Measurements from ENCODE around the gene ENOPH1. TPM values are rescaled to one million over a fixed set of nuclear protein-coding genes. Genes with fewer than 3 reads are reported as not detected.

ENOPH1 gene
- total RNA-seq, 1 donor: 38.4 TPM

GRCh38 chr4:82439088-82439487 lies 8.7 kb downstream of the ENOPH1 start:
- no peak overlapping the region for H3K27ac ChIP-seq (ENCODE audit: low read depth, low read length)
- no peaks in the 10 kb centered on the region for H3K4me1 ChIP-seq (ENCODE audit: insufficient read depth, low read length)
- H3K27me3 ChIP-seq (ENCODE audit: insufficient read depth, low read length): no peaks in the 10 kb centered on the region
- no peak overlapping the region for H3K4me3 ChIP-seq (ENCODE audit: insufficient read depth, low read length)
- H4K20me1 ChIP-seq (ENCODE audit: insufficient read depth, low read length): peaks cover 15% of the 10 kb centered on the region
- DNase-seq (ENCODE audit: insufficient read length, low spot score, missing footprints): no peak
- H2AFZ ChIP-seq (ENCODE audit: low read length): no peak overlapping the region
- H3K4me2 ChIP-seq (ENCODE audit: insufficient read depth, low read length): no peak overlapping the region
- no peak for TF ChIP-seq CTCF (IDR thresholded peaks at IDR 0.05; ENCODE audit: extremely low read depth, low read depth, low read length)
- no peaks in the 10 kb centered on the region for H3K9me3 ChIP-seq (ENCODE audit: low read depth, low read length)
- H3K36me3 ChIP-seq (ENCODE audit: insufficient read depth, low read length): no peaks in the 10 kb centered on the region
- peaks cover 98% of the 10 kb centered on the region for H3K79me2 ChIP-seq (ENCODE audit: insufficient read depth, low read length)

- no peak overlapping the region for H3K27ac ChIP-seq (ENCODE audit: low read depth, low read length)
- H3K27me3 ChIP-seq (ENCODE audit: insufficient read depth, low read length): no peaks in the 10 kb centered on the region
- H3K4me3 ChIP-seq (ENCODE audit: insufficient read depth, low read length): no peak overlapping the region
- peaks cover 54% of the 10 kb centered on the region for H3K79me2 ChIP-seq (ENCODE audit: insufficient read depth, low read length)
- peak; percentile 58 for DNase-seq (ENCODE audit: insufficient read length, low spot score, missing footprints)
- H3K9me3 ChIP-seq (ENCODE audit: low read depth, low read length): no peaks in the 10 kb centered on the region
- H3K36me3 ChIP-seq (ENCODE audit: insufficient read depth, low read length): peaks cover 18% of the 10 kb centered on the region
- TF ChIP-seq CTCF (IDR thresholded peaks at IDR 0.05; ENCODE audit: extremely low read depth, low read depth, low read length): no peak
- H3K4me2 ChIP-seq (ENCODE audit: insufficient read depth, low read length): no peak overlapping the region
- H2AFZ ChIP-seq (ENCODE audit: low read length): no peak overlapping the region
- H4K20me1 ChIP-seq (ENCODE audit: insufficient read depth, low read length): no peaks in the 10 kb centered on the region
- no peaks in the 10 kb centered on the region for H3K4me1 ChIP-seq (ENCODE audit: insufficient read depth, low read length)
These were observed 17.5 kb downstream of the ENOPH1 start for GRCh38 chr4:82447886-82448285.

- no peaks in the 10 kb centered on the region for H3K27me3 ChIP-seq (ENCODE audit: insufficient read depth, low read length)
- H3K9me3 ChIP-seq (ENCODE audit: low read depth, low read length): no peaks in the 10 kb centered on the region
- DNase-seq (ENCODE audit: insufficient read length, low spot score, missing footprints): no peak
- H3K79me2 ChIP-seq (ENCODE audit: insufficient read depth, low read length): peaks cover 33% of the 10 kb centered on the region
- no peak overlapping the region for H2AFZ ChIP-seq (ENCODE audit: low read length)
- no peaks in the 10 kb centered on the region for H3K4me1 ChIP-seq (ENCODE audit: insufficient read depth, low read length)
- peaks cover 27% of the 10 kb centered on the region for H3K36me3 ChIP-seq (ENCODE audit: insufficient read depth, low read length)
- H3K4me2 ChIP-seq (ENCODE audit: insufficient read depth, low read length): no peak overlapping the region
- no peak overlapping the region for H3K4me3 ChIP-seq (ENCODE audit: insufficient read depth, low read length)
- H4K20me1 ChIP-seq (ENCODE audit: insufficient read depth, low read length): no peaks in the 10 kb centered on the region
- no peak for TF ChIP-seq CTCF (IDR thresholded peaks at IDR 0.05; ENCODE audit: extremely low read depth, low read depth, low read length)
- no peak overlapping the region for H3K27ac ChIP-seq (ENCODE audit: low read depth, low read length)
These were observed 20.8 kb downstream of the ENOPH1 start for GRCh38 chr4:82450966-82451755.

GRCh38 chr4:82452026-82452425 lies 21.6 kb downstream of the ENOPH1 start:
- Histone ChIP-seq H2AFZ (ENCODE audit: low read length) (no peak overlapping the region), H3K9me3 (ENCODE audit: low read depth, low read length) (no peaks in the 10 kb centered on the region), H4K20me1 (ENCODE audit: insufficient read depth, low read length) (no peaks in the 10 kb centered on the region), H3K4me2 (ENCODE audit: insufficient read depth, low read length) (no peak overlapping the region), H3K27me3 (ENCODE audit: insufficient read depth, low read length) (no peaks in the 10 kb centered on the region), H3K36me3 (ENCODE audit: insufficient read depth, low read length) (peaks cover 36% of the 10 kb centered on the region), H3K79me2 (ENCODE audit: insufficient read depth, low read length) (peaks cover 27% of the 10 kb centered on the region), H3K4me3 (ENCODE audit: insufficient read depth, low read length) (no peak overlapping the region), H3K4me1 (ENCODE audit: insufficient read depth, low read length) (no peaks in the 10 kb centered on the region), H3K27ac (ENCODE audit: low read depth, low read length) (no peak overlapping the region)
- no peak for TF ChIP-seq CTCF (IDR thresholded peaks at IDR 0.05; ENCODE audit: extremely low read depth, low read depth, low read length)
- no peak for DNase-seq (ENCODE audit: insufficient read length, low spot score, missing footprints)

Measured in osteoblast (primary cell).